NOMO-1 treated with DMSO at 0.1 percent for 48 hours (cell line): ENCODE results near the gene SLIT1.

Source experiments
- DNase-seq: peaks from one replicate; lab custom pipeline; 2025; ENCODE audit not compliant: unreplicated experiment; lab: John Stamatoyannopoulos, UW

The SLIT1 gene

GRCh38 chr10:97006364-97006763 is 179.4 kb downstream of the SLIT1 start:
- DNase-seq: no peak

- no peak for DNase-seq
Observed at GRCh38 chr10:97005349-97005748, 180.4 kb downstream of the SLIT1 start.

- DNase-seq: no peak
Observed at GRCh38 chr10:97004591-97004990, 181.2 kb downstream of the SLIT1 start.

GRCh38 chr10:97003804-97004201 is 182.0 kb downstream of the SLIT1 start:
- no peak for DNase-seq

GRCh38 chr10:97003151-97003803 is 182.5 kb downstream of the SLIT1 start:
- no peak for DNase-seq

- DNase-seq: no peak
Observed at GRCh38 chr10:97002670-97003069, 183.1 kb downstream of the SLIT1 start.

GRCh38 chr10:97001183-97001991 is 184.4 kb downstream of the SLIT1 start:
- no peak for DNase-seq

GRCh38 chr10:97000487-97001182 is 185.1 kb downstream of the SLIT1 start:
- DNase-seq: no peak

- DNase-seq: no peak
Observed at GRCh38 chr10:96999987-97000386, 185.8 kb downstream of the SLIT1 start.

- no peak for DNase-seq
Observed at GRCh38 chr10:96999337-96999736, 186.4 kb downstream of the SLIT1 start.

- DNase-seq: no peak
Observed at GRCh38 chr10:96998329-96998888, 187.3 kb downstream of the SLIT1 start.

GRCh38 chr10:96996275-96996965 is 189.3 kb downstream of the SLIT1 start:
- DNase-seq: no peak

GRCh38 chr10:96995851-96996250 is 189.9 kb downstream of the SLIT1 start:
- DNase-seq: no peak

GRCh38 chr10:96992721-96993120 is 193.0 kb downstream of the SLIT1 start:
- no peak for DNase-seq

GRCh38 chr10:96991313-96991841 is 194.4 kb downstream of the SLIT1 start:
- DNase-seq: no peak

GRCh38 chr10:96988426-96988825 is 197.3 kb downstream of the SLIT1 start:
- no peak for DNase-seq

- no peak for DNase-seq
Observed at GRCh38 chr10:96987842-96988175, 197.9 kb downstream of the SLIT1 start.

GRCh38 chr10:96987141-96987841 is 198.5 kb downstream of the SLIT1 start:
- DNase-seq: no peak

GRCh38 chr10:96986200-96986856 is 199.4 kb downstream of the SLIT1 start:
- no peak for DNase-seq
